Stimulated activated CD4-positive, alpha-beta T cell treated with anti-CD3 and anti-CD28 coated beads, Interleukin-1b, Interleukin-23, amount 100 ng/mL, for 48 hours (primary cell): ENCODE measurements around the gene IFT81.
"Not testable (repeated sequence)": the region's sequence is repeated elsewhere in the genome, so short reads cannot be mapped to it uniquely, and the experiment has no call there.

ENCODE experiments used
- DNase-seq: peaks from one replicate; pipeline ENCODE4 v3.0.0-alpha.2; 2020

IFT81 gene

DNA sequence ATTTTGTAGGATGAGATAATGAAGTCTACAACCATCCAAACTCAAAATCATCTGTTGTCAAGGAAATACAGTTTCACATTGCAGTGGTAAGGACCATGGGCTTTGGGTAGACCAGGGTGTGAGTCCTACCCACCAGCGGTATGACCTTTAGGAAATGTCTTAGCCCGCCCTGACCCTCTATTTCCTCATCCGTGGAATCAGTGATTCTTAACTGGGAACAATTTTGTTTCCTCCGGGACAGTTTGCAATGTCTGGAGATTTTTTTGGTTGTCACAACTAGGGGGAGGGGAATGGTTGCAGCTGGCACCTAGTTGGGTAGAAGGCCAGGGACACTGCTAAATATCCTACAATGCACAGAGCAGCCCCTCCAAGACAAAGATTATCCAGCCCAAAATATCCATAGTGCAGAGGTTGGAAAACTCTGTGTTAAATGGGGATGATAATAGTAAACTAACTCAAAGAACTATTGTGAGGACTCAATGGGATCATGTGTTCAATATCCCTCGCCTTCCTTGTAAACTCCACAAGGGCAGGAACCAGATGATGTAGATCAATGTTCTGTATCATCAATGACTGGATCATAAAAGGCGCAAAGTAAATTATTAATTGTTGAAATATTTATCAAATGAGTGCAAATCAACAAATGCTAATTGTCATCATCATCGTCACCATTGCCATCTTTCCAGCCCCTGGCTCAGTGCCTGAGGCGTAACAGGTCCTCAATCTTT is 15.7 kb upstream of the IFT81 start:
- no peak for DNase-seq

DNA sequence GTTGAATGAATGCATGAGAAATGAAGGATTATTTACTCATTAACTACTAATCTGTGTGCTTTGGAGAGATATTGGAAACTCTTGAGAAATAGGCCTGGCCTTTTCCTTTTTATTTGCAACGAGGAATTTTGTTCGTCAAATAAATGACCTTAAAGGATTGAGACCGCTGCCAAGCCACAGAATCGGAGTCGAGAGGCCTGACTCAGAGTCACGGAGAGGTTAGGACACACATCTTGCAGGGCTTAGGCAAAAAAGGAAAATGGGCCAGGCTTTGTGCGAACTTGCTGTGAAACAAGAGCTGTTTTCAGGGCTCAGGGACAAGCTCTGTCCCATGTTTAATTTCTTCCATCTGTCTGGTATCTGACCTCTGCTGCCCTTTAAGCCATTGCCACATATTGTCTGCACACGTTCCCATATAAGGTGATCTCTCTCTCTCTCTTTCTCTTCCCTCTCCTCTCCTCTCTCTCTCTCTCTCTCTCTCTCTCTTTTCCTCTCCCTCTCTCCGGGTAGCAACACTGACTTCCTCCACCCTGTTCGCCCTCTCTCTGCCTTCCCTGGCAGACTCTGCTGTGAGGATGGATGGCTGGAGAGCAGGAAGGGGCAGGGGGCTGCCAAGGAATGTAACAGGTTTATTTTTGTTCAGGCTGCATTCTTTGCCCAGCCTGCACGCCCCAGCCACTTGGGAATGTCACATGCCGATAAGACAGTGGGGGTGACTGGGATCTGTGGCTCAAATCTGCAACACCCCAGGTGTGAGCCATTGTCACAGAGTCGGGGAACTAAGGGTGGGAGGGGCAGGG is 14.9 kb upstream of the IFT81 start:
- DNase-seq = no peak

DNA sequence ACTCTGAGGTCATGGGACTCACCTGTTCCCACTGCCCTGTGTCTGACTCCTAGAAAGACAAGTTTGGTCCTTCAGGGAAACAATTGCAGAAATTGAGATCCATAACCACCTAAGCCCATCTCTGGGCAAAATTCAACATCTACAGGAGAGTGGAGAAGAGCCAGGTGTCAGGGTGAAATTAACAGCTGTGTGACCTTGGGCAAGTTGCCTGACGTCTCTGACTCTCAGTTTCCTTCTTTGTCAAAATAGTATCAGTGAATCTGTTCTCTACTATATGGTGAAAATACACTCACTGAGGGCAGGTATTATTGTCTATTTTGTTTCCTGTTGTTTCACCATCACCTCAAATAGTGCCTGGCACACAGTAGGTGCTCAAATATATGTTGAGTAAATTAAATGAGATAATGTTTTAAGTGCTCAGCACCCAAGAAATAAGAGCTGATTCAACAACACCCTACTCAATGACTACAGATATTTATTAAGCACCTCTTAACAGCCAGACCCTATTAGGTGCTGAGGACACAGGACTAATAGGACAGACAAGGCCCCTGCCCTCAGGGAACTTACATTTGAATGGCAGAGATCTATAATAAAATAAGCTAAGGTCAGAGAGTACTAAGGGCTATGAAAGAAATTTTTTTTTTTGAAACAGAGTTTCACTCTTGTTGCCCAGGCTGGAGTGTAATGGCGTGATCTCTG is 14.2 kb upstream of the IFT81 start:
- DNase-seq = no peak

- no peak for DNase-seq
Observed at GRCh38 chr12:110111476-110112334, 12.5 kb upstream of the IFT81 start.

DNA sequence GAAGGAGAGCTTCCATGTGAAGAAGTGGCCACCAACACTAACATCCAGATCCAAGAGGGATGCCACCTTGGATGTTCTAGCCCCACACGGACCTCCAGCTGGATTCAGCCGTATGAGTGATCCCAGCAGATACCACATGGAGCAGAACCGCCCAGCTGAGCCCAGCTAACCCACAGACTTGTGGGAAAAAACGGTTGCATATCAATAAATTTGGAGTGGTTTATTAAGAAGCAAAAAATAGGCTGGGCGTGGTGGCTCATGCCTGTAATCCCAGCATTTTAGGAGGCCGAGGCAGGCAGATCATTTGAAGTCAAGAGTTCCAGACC is 11.9 kb upstream of the IFT81 start:
- no peak for DNase-seq

DNA sequence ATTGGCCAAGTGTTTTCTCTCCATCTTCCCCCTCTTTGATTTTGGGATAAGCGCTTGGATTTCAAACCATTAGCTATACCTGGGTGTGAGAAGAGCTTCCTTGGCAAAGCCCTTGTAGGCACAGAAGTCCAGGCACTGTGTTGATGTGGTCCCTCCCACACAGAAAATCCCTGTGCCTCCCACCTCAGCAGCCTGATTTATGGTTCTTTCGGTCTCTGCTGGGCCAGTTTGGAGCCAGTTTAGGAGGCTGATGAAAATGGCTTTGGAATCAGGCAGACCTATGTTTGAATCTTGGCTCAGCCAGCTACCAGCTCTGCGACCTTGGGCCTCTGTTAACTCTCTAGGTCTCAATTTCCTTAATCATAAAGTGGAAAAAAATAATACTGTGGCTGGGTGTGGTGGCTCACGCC is 9.6 kb upstream of the IFT81 start:
- no peak for DNase-seq

- DNase-seq = no peak
Observed at GRCh38 chr12:110115675-110116074, 8.5 kb upstream of the IFT81 start.

DNA sequence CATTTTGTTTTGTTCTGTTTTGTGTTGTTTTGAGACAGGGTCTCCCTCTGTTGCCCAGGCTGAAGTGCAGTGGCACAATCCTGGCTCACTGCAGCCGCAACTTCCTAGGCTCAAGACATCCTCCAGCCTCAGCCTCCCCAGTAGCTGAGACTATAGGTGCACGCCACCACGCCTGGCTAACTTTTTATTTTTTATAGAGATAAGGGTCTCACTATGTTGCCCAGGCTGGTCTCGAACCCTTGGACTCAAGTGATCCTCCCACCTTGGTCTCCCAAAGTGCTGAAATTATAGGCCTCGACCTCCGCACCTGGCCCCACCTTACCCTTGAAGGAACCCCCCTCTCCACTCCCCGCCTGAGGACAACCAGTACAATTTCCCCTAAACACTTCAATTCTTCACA is 7.5 kb upstream of the IFT81 start:
- DNase-seq = no peak

DNA sequence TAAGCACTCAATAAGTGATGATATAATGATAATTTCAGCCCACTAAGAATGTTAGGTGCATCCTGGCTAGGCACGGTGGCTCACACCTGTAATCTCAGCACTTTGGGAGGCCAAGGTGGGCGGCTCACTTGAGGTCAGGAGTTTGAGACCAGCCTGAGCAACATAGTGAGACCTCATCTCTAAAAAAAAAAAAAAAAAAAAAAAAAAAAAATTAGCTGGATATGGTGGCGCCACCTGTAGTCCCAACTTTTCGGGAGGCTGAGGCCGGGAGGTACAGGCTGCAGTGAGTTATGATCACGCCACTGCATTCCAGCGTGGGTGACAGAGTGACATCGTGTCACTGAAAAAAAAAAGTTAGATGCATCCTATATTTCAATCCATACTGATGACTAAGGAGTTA is 6.9 kb upstream of the IFT81 start:
- not testable (repeated sequence) for DNase-seq

DNA sequence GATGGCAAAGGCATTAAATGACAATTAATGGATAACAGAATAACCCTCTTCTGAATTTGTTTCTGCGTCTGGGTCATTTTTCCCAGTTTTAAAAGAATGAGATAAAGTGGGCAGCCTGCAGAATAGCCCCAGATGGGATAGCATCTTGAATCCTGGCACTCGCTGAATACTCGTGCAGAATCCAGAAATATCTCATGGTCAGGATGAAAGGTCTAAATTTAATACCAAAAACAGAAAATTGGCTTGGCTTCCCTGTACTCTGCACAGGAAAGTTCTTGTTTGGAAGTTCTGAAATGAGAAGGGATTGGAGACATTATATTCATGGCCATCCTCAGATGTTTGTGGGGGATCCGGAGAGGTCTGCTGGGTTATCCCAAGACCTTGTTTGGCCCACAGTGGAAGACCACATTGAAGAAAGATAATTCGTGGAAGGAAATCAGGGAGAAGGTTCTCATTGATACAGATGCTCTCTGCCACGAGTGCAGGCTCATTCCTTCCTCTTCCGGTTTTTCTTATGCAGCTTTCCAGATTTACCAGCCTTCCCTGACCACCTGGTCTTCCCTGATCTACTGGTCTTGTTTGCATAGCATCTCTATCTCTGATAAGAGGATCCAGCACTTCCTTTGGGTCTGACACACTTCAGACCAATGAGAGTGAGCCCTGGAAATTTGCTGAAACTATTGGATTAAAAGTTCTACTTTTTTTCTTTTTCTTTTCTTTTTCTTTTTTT is 6.0 kb upstream of the IFT81 start:
- no peak for DNase-seq

GRCh38 chr12:110122929-110123328 is 1.2 kb upstream of the IFT81 start:
- no peak for DNase-seq

GRCh38 chr12:110123919-110124268 is 263 bp upstream of the IFT81 start:
- no peak for DNase-seq

DNA sequence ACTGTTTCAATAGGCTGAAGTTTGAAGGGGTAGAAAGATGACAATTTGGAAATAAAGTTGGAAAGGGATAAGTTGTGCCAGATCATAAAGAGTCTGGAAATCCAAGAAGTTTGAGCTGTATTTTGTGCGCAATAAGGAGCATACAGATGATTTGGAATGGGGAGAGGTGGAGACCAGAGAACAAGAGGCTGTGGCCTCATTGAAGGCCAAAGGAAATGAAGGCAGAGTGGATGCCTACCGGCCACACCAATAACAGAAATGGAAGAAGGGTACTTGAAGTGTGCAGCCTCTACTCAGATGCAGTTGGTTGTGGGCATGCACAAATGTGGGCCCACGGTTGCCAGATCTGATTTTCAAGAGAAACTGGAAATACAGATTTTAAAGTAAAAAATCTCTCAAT is 2.4 kb downstream of the IFT81 start:
- no peak for DNase-seq

GRCh38 chr12:110134691-110135411 is 10.7 kb downstream of the IFT81 start:
- no peak for DNase-seq

DNA sequence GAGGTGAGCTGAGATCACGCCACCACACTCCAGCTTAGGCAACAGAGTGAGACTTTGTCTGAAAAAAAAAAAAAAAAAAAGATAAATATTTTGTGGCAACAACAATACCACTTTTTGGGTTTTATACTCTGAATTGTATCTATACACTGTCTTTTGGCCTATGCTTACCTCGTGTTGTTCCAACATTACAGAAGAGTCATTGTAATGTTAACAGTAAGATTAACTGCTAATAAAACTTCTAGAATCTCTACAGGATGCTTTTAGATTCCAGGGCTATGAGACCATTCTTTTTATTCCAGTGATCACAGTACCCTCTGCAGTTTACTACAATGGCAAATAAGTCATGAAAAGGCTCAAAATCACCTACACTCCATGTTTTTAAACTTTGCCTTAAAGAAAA is 11.6 kb downstream of the IFT81 start:
- DNase-seq = no peak

DNA sequence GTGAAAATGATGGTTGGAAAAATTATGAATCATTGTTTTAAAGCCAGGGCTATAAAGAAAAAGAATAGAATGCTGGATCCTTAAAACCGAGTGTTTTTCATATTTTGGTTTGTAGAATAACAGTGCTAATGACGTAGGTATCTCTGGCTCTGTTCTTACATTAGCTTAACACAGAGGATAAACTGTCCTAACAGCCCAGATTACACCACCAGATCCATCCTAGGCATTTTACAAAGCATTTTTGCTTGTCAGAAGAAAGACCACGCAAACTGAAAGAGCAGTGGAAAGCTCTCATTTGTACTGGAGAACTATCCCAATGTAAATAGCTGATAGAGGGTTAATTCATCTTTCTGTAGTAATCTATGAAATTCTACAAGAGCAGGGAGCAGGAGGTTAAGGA is 13.6 kb downstream of the IFT81 start:
- DNase-seq = no peak

DNA sequence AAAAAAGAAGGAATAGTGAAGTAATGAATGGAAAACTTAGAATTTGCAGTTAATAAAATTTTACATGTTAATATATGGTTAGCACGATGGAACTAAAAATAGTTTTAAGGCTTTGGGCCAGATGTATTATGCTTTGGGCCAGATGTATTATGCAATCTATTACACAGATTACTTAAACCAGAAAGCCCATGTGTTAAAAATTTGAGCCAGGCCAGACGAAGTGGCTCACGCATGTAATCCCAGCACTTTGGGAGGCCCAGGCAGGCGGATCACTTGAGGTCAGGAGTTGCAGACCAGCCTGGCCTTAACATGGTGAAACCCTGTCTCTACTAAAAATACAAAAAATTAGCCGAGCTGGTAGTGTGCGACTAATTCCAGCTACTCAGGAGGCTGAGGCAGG is 17.2 kb downstream of the IFT81 start:
- DNase-seq = no peak

GRCh38 chr12:110146986-110147385 is 22.8 kb downstream of the IFT81 start:
- DNase-seq = no peak

GRCh38 chr12:110149086-110149660 is 25.0 kb downstream of the IFT81 start:
- no peak for DNase-seq

DNA sequence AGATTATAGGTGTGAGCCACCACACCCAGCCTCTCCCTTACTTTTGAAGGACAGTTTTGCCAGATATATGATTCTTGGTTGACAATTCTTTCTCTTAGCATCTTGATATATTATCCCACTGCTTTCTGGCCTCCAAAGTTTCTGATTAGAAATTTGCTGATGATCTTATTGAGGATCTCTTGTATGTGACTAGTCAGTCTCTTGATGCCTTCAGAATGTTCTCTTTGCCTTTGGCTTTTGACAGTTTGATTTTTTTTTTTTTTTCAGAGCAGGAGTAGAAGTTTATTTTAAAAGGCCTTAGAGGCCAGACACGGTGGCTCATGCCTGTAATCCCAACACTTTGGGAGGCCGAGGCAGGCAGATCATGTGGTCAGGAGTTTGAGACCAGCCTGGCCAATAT is 32.6 kb downstream of the IFT81 start:
- no peak for DNase-seq

- DNase-seq = no peak
Observed at GRCh38 chr12:110157539-110157938, 33.4 kb downstream of the IFT81 start.
